Pancreas (tissue), 10 donors: ENCODE results near the gene CDKN2A. TPM values are rescaled to one million over a fixed set of nuclear protein-coding genes. Genes with fewer than 3 reads are reported as not detected.

Source experiments
- ATAC-seq, 4 donors: fragments of 200-7000 bp; cut with Tn5 transposase; one replicate each; pipeline versions ENCODE4 v1.8.0 to v1.9.1; 2020; ENCODE audit warnings: mild to moderate bottlenecking in 4 of 4, moderate library complexity in 4 of 4
- DNase-seq, 6 donors: peaks; one replicate each; pipeline ENCODE4 v3.0.0-alpha.2; 2020
- FAIRE-seq: peaks from 2 replicates; lab custom pipeline; 2012; peaks lifted over from hg19 to GRCh38; lab: Jason Lieb, UNC
- H3K27ac ChIP-seq, 4 donors: fragments of 200-600 bp; sonication (generic); 1 replicate in 3 of 4; 2 replicates in 1 of 4; pipeline versions ENCODE4 v1.5.0 to v1.8.0; 2020
- H3K27me3 ChIP-seq, 4 donors: fragments of 200-600 bp; one replicate each; pipeline ENCODE4 v1.8.0; 2021
- H3K36me3 ChIP-seq, 3 donors: fragments of 200-600 bp; sonication (generic) in 1 of 3; one replicate each; pipeline versions ENCODE4 v1.5.0 to v1.8.0; 2020 to 2021
- H3K4me1 ChIP-seq, 3 donors: fragments of 200-600 bp; one replicate each; pipeline ENCODE4 v1.8.0; 2021
- H3K4me3 ChIP-seq, 4 donors: fragments of 200-600 bp; sonication (generic) in 2 of 4; one replicate each; pipeline versions ENCODE4 v1.5.0 to v1.8.0; 2020 to 2021
- H3K9me3 ChIP-seq, 4 donors: fragments of 200-600 bp; one replicate each; pipeline ENCODE4 v1.8.0; 2021
- CTCF ChIP-seq, 4 donors: fragments of 200-600 bp; sonication (generic) in 3 of 4; IDR thresholded peaks; one replicate each; pipeline versions ENCODE4 v1.5.0 to v1.8.0; 2021; ENCODE audit warnings: antibody characterized with exemption in 4 of 4
- WGBS, 2 donors: extraction: QIAGEN DNeasy Blood & Tissue Kit; methylation state at CpG; one replicate each; pipeline ENCODE4 v1.1.7; 2013; 5-methylcytosine and 5-hydroxymethylcytosine counted together
- intact Hi-C, 3 donors: fragments of 100-400 bp; cut with DNase I; formaldehyde crosslinking; loops; one replicate each; pipeline versions ENCODE4 v1.11.1 to v1.14.2; 2022
- polyA plus RNA-seq, 2 donors: library from polyadenylated mRNA; stranded (reverse); fragments of 200-250 nt; gene quantifications; one replicate each; pipeline ENCODE4 v1.2.3, GENCODE V29; 2013
- total RNA-seq, 6 donors: library from RNA; stranded (reverse); fragmentation: NEBNext Ultra II Directional in 4 of 6; extraction: Animal tissue kit (Norgen Biotek cat#: 25700) in 4 of 6; gene quantifications; one replicate each; pipeline versions ENCODE4 v1.2.1 to v1.2.4, GENCODE V29; 2021 to 2023
- donor health status: healthy with polysubstance abuse.
- donor health status: DM: no; HTN: no; CAD: no; lungs with moderate emphysema.
- donor health status: DM: no; HTN: no; CAD: no.
- donor health status: control.
- donor health status: control.
- donor health status: Bipolar disorder and iron deficiency.
- donor health status: DM: yes; HTN: yes; CAD: no.
- donor health status: DM: no; HTN: no; CAD: no.
- donor health status: DM: no; HTN: no; CAD: no.
- donor health status: DM: yes; HTN: yes; CAD: no.

The CDKN2A gene
- total and polyA plus RNA-seq, 8 donors = 0.31 to 5.7 (median 2.2) TPM

GRCh38 chr9:21995666-21996398 lies 1.6 kb upstream of the CDKN2A start:
- H3K4me3 ChIP-seq = peak overlapping the region; percentile 73 to 78 (median 76)
- 27 to 33% methylated on average over 48 to 54 of the region's 54 CpGs for WGBS, 2 donors
- no peaks in the 10 kb centered on the region for H3K9me3 ChIP-seq
- peaks cover 0 to 23% (median 4%) of the 10 kb centered on the region in 4 donors for H3K27me3 ChIP-seq
- peak overlapping the region in 1 of 4 donors; percentile 77 for H3K27ac ChIP-seq
- intact Hi-C loops = no loop called here
- H3K36me3 ChIP-seq = no peaks in the 10 kb centered on the region
- FAIRE-seq (no peak), DNase-seq (peak in 5 of 6 donors; percentile 34 to 81 (median 54)), ATAC-seq (peak; percentile 41 to 77 (median 68))
- no peak for TF ChIP-seq CTCF (IDR thresholded peaks at IDR 0.05)
- H3K4me1 ChIP-seq = peaks cover 0 to 4% (median 0%) of the 10 kb centered on the region in 3 donors

- WGBS, 2 donors = 1% methylated on average over 53 to 56 of the region's 56 CpGs
- H3K4me3 ChIP-seq = peak overlapping the region; percentile 73 to 78 (median 76)
- DNase-seq (peak; percentile 45 to 80 (median 64)), ATAC-seq (peak; percentile 71 to 89 (median 81)), FAIRE-seq (no peak)
- peak overlapping the region in 3 of 4 donors; percentile 19 to 77 (median 66) for H3K27ac ChIP-seq
- H3K36me3 ChIP-seq = no peaks in the 10 kb centered on the region
- no peaks in the 10 kb centered on the region for H3K9me3 ChIP-seq
- intact Hi-C loops = no loop called here
- TF ChIP-seq CTCF (IDR thresholded peaks at IDR 0.05) = no peak
- peaks cover 0 to 4% (median 0%) of the 10 kb centered on the region in 3 donors for H3K4me1 ChIP-seq
- peaks cover 0 to 28% (median 5%) of the 10 kb centered on the region in 4 donors for H3K27me3 ChIP-seq
Measured at GRCh38 chr9:21995006-21995665, 944 bp upstream of the CDKN2A start.

- WGBS, 2 donors = 0 to 1% methylated on average over 21 to 43 of the region's 43 CpGs
- peaks cover 0 to 4% (median 0%) of the 10 kb centered on the region in 3 donors for H3K4me1 ChIP-seq
- H3K27ac ChIP-seq = peak within 1 kb of the TSS in 3 of 4 donors; percentile 19 to 77 (median 66)
- DNase-seq (peak in 5 of 6 donors; percentile 37 to 76 (median 52)), ATAC-seq (peak; percentile 67 to 78 (median 76)), FAIRE-seq (no peak)
- no peaks in the 10 kb centered on the region for H3K9me3 ChIP-seq
- H3K27me3 ChIP-seq = peaks cover 0 to 34% (median 7%) of the 10 kb centered on the region in 4 donors
- H3K4me3 ChIP-seq = peak within 1 kb of the TSS; percentile 73 to 78 (median 76)
- intact Hi-C loops = no loop called here
- TF ChIP-seq CTCF (IDR thresholded peaks at IDR 0.05) = no peak
- H3K36me3 ChIP-seq = no peaks in the 10 kb centered on the region
Measured at GRCh38 chr9:21994556-21995005, 389 bp upstream of the CDKN2A start, which contains the start of gene CDKN2B-AS1. TSS of gene CDKN2B-AS1 (plus strand) at chr9:21994791.

- 95% methylated on average over 4 of the region's 4 CpGs for WGBS, 2 donors
- FAIRE-seq (no peak), ATAC-seq (no peak), DNase-seq (no peak)
- peaks cover 4 to 48% (median 12%) of the 10 kb centered on the region in 4 donors for H3K27me3 ChIP-seq
- H3K4me3 ChIP-seq = no peak overlapping the region
- TF ChIP-seq CTCF (IDR thresholded peaks at IDR 0.05) = no peak
- no peak overlapping the region for H3K27ac ChIP-seq
- H3K36me3 ChIP-seq = no peaks in the 10 kb centered on the region
- H3K4me1 ChIP-seq = peaks cover 0 to 4% (median 0%) of the 10 kb centered on the region in 3 donors
- no peaks in the 10 kb centered on the region for H3K9me3 ChIP-seq
- intact Hi-C loops = no loop called here
Measured at GRCh38 chr9:21993007-21993406, 1.2 kb downstream of the CDKN2A start.
